Body of pancreas (tissue), 4 donors: ENCODE measurements around the gene SORCS2.

ENCODE experiments used
- CTCF ChIP-seq, 7 experiments: fragments of 450-650 bp in 4 of 7; fragments of 200-600 bp in 3 of 7; sonication (generic) in 3 of 7; IDR thresholded peaks; one replicate each; pipeline ENCODE4 v1.5.1; 2016 to 2019; ENCODE audit warnings: antibody characterized with exemption in 7 of 7
- POLR2A ChIP-seq, 3 donors: fragments of 450-650 bp; IDR thresholded peaks; one replicate each; pipeline ENCODE4 v1.6.1; 2016; ENCODE audit warnings: antibody characterized with exemption in 3 of 3, mild to moderate bottlenecking in 2 of 3

GRCh38 chr4:7382634-7383014 lies 190.3 kb downstream of the SORCS2 start:
- TF ChIP-seq CTCF (IDR thresholded peaks at IDR 0.05) (no peak), POLR2A (IDR thresholded peaks at IDR 0.05) (no peak)
